ENCODE measurements around the gene CDH23.

Gene CDH23

GRCh38 chr10:71746344-71747037 is 349.8 kb downstream of the CDH23 start:
- no peak for DNase-seq

GRCh38 chr10:71747039-71747531 is 350.4 kb downstream of the CDH23 start:
- no peak for DNase-seq
- intact Hi-C loops (cut with DNase I) = no loop called here

More at GRCh38 chr10:71746344-71747037, 349.8 kb downstream of the CDH23 start:
- intact Hi-C loops (cut with DNase I) = no loop called here

GRCh38 chr10:71747551-71748523 is 351.1 kb downstream of the CDH23 start:
- intact Hi-C loops (cut with DNase I) = no loop called here
- peak in 6 of 42 donors; percentile 38 to 54 (median 45) for DNase-seq

- intact Hi-C loops (cut with DNase I) = no loop called here
Observed at GRCh38 chr10:71748671-71749191, 352.0 kb downstream of the CDH23 start.

GRCh38 chr10:71749396-71749795 is 352.7 kb downstream of the CDH23 start:
- DNase-seq = no peak
- intact Hi-C loops (cut with DNase I) = no loop called here

More at GRCh38 chr10:71748671-71749191, 352.0 kb downstream of the CDH23 start:
- DNase-seq = peak in 35 of 42 donors; percentile 30 to 74 (median 54)

GRCh38 chr10:71750124-71750841 is 353.6 kb downstream of the CDH23 start:
- intact Hi-C loops (cut with DNase I) = no loop called here
- no peak for DNase-seq

GRCh38 chr10:71750986-71751385 is 354.3 kb downstream of the CDH23 start:
- no peak for DNase-seq
- intact Hi-C loops (cut with DNase I) = no loop called here

GRCh38 chr10:71751515-71752224 is 354.9 kb downstream of the CDH23 start:
- intact Hi-C loops (cut with DNase I) = no loop called here
- no peak for DNase-seq

GRCh38 chr10:71752391-71753090 is 355.8 kb downstream of the CDH23 start:
- no peak for DNase-seq

GRCh38 chr10:71753091-71753959 is 356.6 kb downstream of the CDH23 start:
- intact Hi-C loops (cut with DNase I) = no loop called here
- peak in 28 of 42 donors; percentile 21 to 79 (median 50) for DNase-seq

More at GRCh38 chr10:71752391-71753090, 355.8 kb downstream of the CDH23 start:
- intact Hi-C loops (cut with DNase I) = no loop called here

- no peak for DNase-seq
Observed at GRCh38 chr10:71753960-71754505, 357.3 kb downstream of the CDH23 start.

GRCh38 chr10:71754562-71754961 is 357.8 kb downstream of the CDH23 start:
- intact Hi-C loops (cut with DNase I) = no loop called here
- no peak for DNase-seq

More at GRCh38 chr10:71753960-71754505, 357.3 kb downstream of the CDH23 start:
- intact Hi-C loops (cut with DNase I) = no loop called here

- DNase-seq = no peak
- intact Hi-C loops (cut with DNase I) = no loop called here
Observed at GRCh38 chr10:71755179-71755879, 358.6 kb downstream of the CDH23 start.

- intact Hi-C loops (cut with DNase I) = no loop called here
- peak in 1 of 42 donors; percentile 35 for DNase-seq
Observed at GRCh38 chr10:71756311-71757191, 359.8 kb downstream of the CDH23 start.
